Activated CD4-positive, alpha-beta T cell treated with anti-CD3 and anti-CD28 coated beads, Interleukin-2, amount 10 ng/mL, durations not matched to agents 24 days and 14 days (primary cell): ENCODE data around the gene TMEM127. TPM values are rescaled to one million over a fixed set of nuclear protein-coding genes. Genes with fewer than 3 reads are reported as not detected.

Experiments used
- DNase-seq: peaks from one replicate; pipeline ENCODE4 v3.0.0; 2022
- H3K27ac Mint-ChIP-seq: one replicate; pipeline ENCODE4 v1.8.0; 2022; ENCODE audit warnings: mild to moderate bottlenecking, mixed read lengths
- H3K27me3 Mint-ChIP-seq: one replicate; pipeline ENCODE4 v1.8.0; 2022; ENCODE audit warnings: mixed read lengths
- H3K36me3 Mint-ChIP-seq: one replicate; pipeline ENCODE4 v1.8.0; 2022; ENCODE audit warnings: low read depth, mild to moderate bottlenecking, mixed read lengths
- H3K4me1 Mint-ChIP-seq: one replicate; pipeline ENCODE4 v1.8.0; 2021; ENCODE audit warnings: mixed read lengths
- H3K4me3 Mint-ChIP-seq: one replicate; pipeline ENCODE4 v1.8.0; 2022; ENCODE audit warnings: mild to moderate bottlenecking, moderate library complexity, mixed read lengths
- H3K9me3 Mint-ChIP-seq: one replicate; pipeline ENCODE4 v1.8.0; 2021; ENCODE audit warnings: mixed read lengths
- intact Hi-C: fragments of 100-400 bp; cut with micrococcal nuclease; formaldehyde crosslinking; loops from one replicate; pipeline ENCODE4 v1.15.1; 2023
- total RNA-seq: library from RNA; stranded (reverse); gene quantifications from 2 replicates; pipeline ENCODE4 v1.2.3, GENCODE V29; 2022

Gene TMEM127
- total RNA-seq, 1 donor from 2014 or later, result 31.6 TPM

GRCh38 chr2:96274355-96275056, 8.7 kb upstream of the TMEM127 start:
- no peak overlapping the region for H3K4me3 Mint-ChIP-seq
- intact Hi-C loops, result no loop called here
- peak overlapping the region; percentile 63 for H3K27ac Mint-ChIP-seq
- no peak for DNase-seq
- H3K4me1 Mint-ChIP-seq, result peaks cover 4% of the 10 kb centered on the region
- peaks cover 79% of the 10 kb centered on the region for H3K36me3 Mint-ChIP-seq
- no peaks in the 10 kb centered on the region for H3K9me3 Mint-ChIP-seq
- no peaks in the 10 kb centered on the region for H3K27me3 Mint-ChIP-seq

- Mint-ChIP-seq H3K4me1 (peaks cover 4% of the 10 kb centered on the region), H3K36me3 (peaks cover 77% of the 10 kb centered on the region), H3K4me3 (no peak overlapping the region), H3K27ac (no peak overlapping the region), H3K9me3 (no peaks in the 10 kb centered on the region), H3K27me3 (no peaks in the 10 kb centered on the region)
- intact Hi-C loops, result no loop called here
- DNase-seq, result no peak
These were observed 8.0 kb upstream of the TMEM127 start for GRCh38 chr2:96273763-96274162.

GRCh38 chr2:96271995-96272394, 6.2 kb upstream of the TMEM127 start:
- no peaks in the 10 kb centered on the region for H3K27me3 Mint-ChIP-seq
- intact Hi-C loops, result no loop called here
- peaks cover 73% of the 10 kb centered on the region for H3K36me3 Mint-ChIP-seq
- H3K4me3 Mint-ChIP-seq, result no peak overlapping the region
- no peak overlapping the region for H3K27ac Mint-ChIP-seq
- H3K9me3 Mint-ChIP-seq, result no peaks in the 10 kb centered on the region
- DNase-seq, result no peak
- H3K4me1 Mint-ChIP-seq, result peaks cover 18% of the 10 kb centered on the region

GRCh38 chr2:96267159-96267971, 1.6 kb upstream of the TMEM127 start:
- intact Hi-C loops, result loop anchor here (5.0 kb wide), 5 partner anchors 55 to 550 kb away; partner anchors contain the start of genes ANKRD36C, ARID5A, CNNM3 and NCAPH
- peak; percentile 86 for DNase-seq
- Mint-ChIP-seq H3K4me1 (peaks cover 38% of the 10 kb centered on the region), H3K27ac (peak overlapping the region; percentile 98), H3K9me3 (no peaks in the 10 kb centered on the region), H3K27me3 (no peaks in the 10 kb centered on the region), H3K36me3 (peaks cover 56% of the 10 kb centered on the region), H3K4me3 (peak overlapping the region; percentile 99)

GRCh38 chr2:96265349-96265839, 403 bp downstream of the TMEM127 start:
- intact Hi-C loops, result loop anchor here (5.0 kb wide), 5 partner anchors 57 to 552 kb away; partner anchors contain the start of genes ANKRD36C, ARID5A, CNNM3 and NCAPH
- Mint-ChIP-seq H3K9me3 (no peaks in the 10 kb centered on the region), H3K4me3 (peak overlapping the region; percentile 99), H3K4me1 (peaks cover 45% of the 10 kb centered on the region), H3K27me3 (no peaks in the 10 kb centered on the region), H3K27ac (peak overlapping the region; percentile 70), H3K36me3 (peaks cover 51% of the 10 kb centered on the region)
- no peak for DNase-seq

- H3K4me3 Mint-ChIP-seq, result peak overlapping the region; percentile 86
- DNase-seq, result peak; percentile 83
- H3K36me3 Mint-ChIP-seq, result peaks cover 50% of the 10 kb centered on the region
- H3K27me3 Mint-ChIP-seq, result no peaks in the 10 kb centered on the region
- peak overlapping the region; percentile 39 for H3K27ac Mint-ChIP-seq
- H3K4me1 Mint-ChIP-seq, result peaks cover 44% of the 10 kb centered on the region
- no peaks in the 10 kb centered on the region for H3K9me3 Mint-ChIP-seq
- intact Hi-C loops, result loop anchor here (5.0 kb wide), 5 partner anchors 57 to 552 kb away; partner anchors contain the start of genes ANKRD36C, ARID5A, CNNM3 and NCAPH
These were observed 995 bp downstream of the TMEM127 start for GRCh38 chr2:96264656-96265348.

GRCh38 chr2:96264086-96264485, 1.7 kb downstream of the TMEM127 start:
- no peak overlapping the region for H3K27ac Mint-ChIP-seq
- DNase-seq, result no peak
- H3K4me1 Mint-ChIP-seq, result peaks cover 49% of the 10 kb centered on the region
- no peaks in the 10 kb centered on the region for H3K27me3 Mint-ChIP-seq
- peaks cover 48% of the 10 kb centered on the region for H3K36me3 Mint-ChIP-seq
- intact Hi-C loops, result no loop called here
- H3K9me3 Mint-ChIP-seq, result no peaks in the 10 kb centered on the region
- peak overlapping the region; percentile 86 for H3K4me3 Mint-ChIP-seq

GRCh38 chr2:96262306-96262705, 3.5 kb downstream of the TMEM127 start:
- intact Hi-C loops, result no loop called here

GRCh38 chr2:96261328-96262003, 4.3 kb downstream of the TMEM127 start:
- DNase-seq, result no peak
- peaks cover 46% of the 10 kb centered on the region for H3K4me1 Mint-ChIP-seq
- H3K27me3 Mint-ChIP-seq, result no peaks in the 10 kb centered on the region
- intact Hi-C loops, result no loop called here
- peak overlapping the region; percentile 20 for H3K27ac Mint-ChIP-seq
- no peaks in the 10 kb centered on the region for H3K9me3 Mint-ChIP-seq
- no peak overlapping the region for H3K4me3 Mint-ChIP-seq
- H3K36me3 Mint-ChIP-seq, result peaks cover 36% of the 10 kb centered on the region

More at GRCh38 chr2:96262306-96262705, 3.5 kb downstream of the TMEM127 start:
- peaks cover 36% of the 10 kb centered on the region for H3K36me3 Mint-ChIP-seq
- no peak overlapping the region for H3K27ac Mint-ChIP-seq
- no peak overlapping the region for H3K4me3 Mint-ChIP-seq
- no peaks in the 10 kb centered on the region for H3K9me3 Mint-ChIP-seq
- H3K27me3 Mint-ChIP-seq, result no peaks in the 10 kb centered on the region
- DNase-seq, result no peak
- peaks cover 44% of the 10 kb centered on the region for H3K4me1 Mint-ChIP-seq

GRCh38 chr2:96260387-96261260, 5.2 kb downstream of the TMEM127 start:
- Mint-ChIP-seq H3K9me3 (no peaks in the 10 kb centered on the region), H3K27ac (peak overlapping the region; percentile 77), H3K4me1 (peaks cover 45% of the 10 kb centered on the region), H3K36me3 (peaks cover 40% of the 10 kb centered on the region), H3K4me3 (peak overlapping the region; percentile 2), H3K27me3 (no peaks in the 10 kb centered on the region)
- intact Hi-C loops, result no loop called here
- DNase-seq, result peak; percentile 78

- H3K4me1 Mint-ChIP-seq, result peaks cover 42% of the 10 kb centered on the region
- H3K36me3 Mint-ChIP-seq, result peaks cover 46% of the 10 kb centered on the region
- DNase-seq, result no peak
- H3K27ac Mint-ChIP-seq, result peak overlapping the region; percentile 77
- no peaks in the 10 kb centered on the region for H3K9me3 Mint-ChIP-seq
- no peaks in the 10 kb centered on the region for H3K27me3 Mint-ChIP-seq
- H3K4me3 Mint-ChIP-seq, result no peak overlapping the region
- intact Hi-C loops, result no loop called here
These were observed 6.3 kb downstream of the TMEM127 start for GRCh38 chr2:96259497-96259921.

- Mint-ChIP-seq H3K36me3 (peaks cover 44% of the 10 kb centered on the region), H3K27ac (peak overlapping the region; percentile 8), H3K4me3 (no peak overlapping the region), H3K9me3 (no peaks in the 10 kb centered on the region), H3K4me1 (peaks cover 31% of the 10 kb centered on the region), H3K27me3 (no peaks in the 10 kb centered on the region)
- intact Hi-C loops, result no loop called here
- DNase-seq, result no peak
These were observed 7.4 kb downstream of the TMEM127 start for GRCh38 chr2:96258166-96259022.
